ENCODE data around the gene TMEM184C. TPM values are rescaled to one million over a fixed set of nuclear protein-coding genes. Genes with fewer than 3 reads are reported as not detected.

Gene TMEM184C
- total RNA-seq, 4 donors from 2014 or later, result 14.7 to 73.3 (median 51.3) TPM

GRCh38 chr4:147651563-147651962 lies 34.4 kb downstream of the TMEM184C start:
- H3K4me3 ChIP-seq, result no peak overlapping the region
- H3K27me3 ChIP-seq, result no peaks in the 10 kb centered on the region
- H3K4me1 ChIP-seq, result no peaks in the 10 kb centered on the region
- no peak overlapping the region for H3K27ac ChIP-seq
- intact Hi-C loops (cut with DNase I; ENCODE audit: low total_unique reads), result no loop called here
- no peak for TF ChIP-seq POLR2A (IDR thresholded peaks at IDR 0.05)
- no peak for TF ChIP-seq CTCF (IDR thresholded peaks at IDR 0.05)
- H3K9me3 ChIP-seq, result no peaks in the 10 kb centered on the region
- H3K36me3 ChIP-seq, result no peaks in the 10 kb centered on the region
- no peak for DNase-seq

- DNase-seq, result no peak
- H3K4me3 ChIP-seq, result no peak overlapping the region
- H3K36me3 ChIP-seq, result no peaks in the 10 kb centered on the region
- H3K4me1 ChIP-seq, result no peaks in the 10 kb centered on the region
- no peaks in the 10 kb centered on the region for H3K9me3 ChIP-seq
- intact Hi-C loops (cut with DNase I; ENCODE audit: low total_unique reads), result no loop called here
- TF ChIP-seq CTCF (IDR thresholded peaks at IDR 0.05), result no peak
- TF ChIP-seq POLR2A (IDR thresholded peaks at IDR 0.05), result no peak
- H3K27ac ChIP-seq, result no peak overlapping the region
- no peaks in the 10 kb centered on the region for H3K27me3 ChIP-seq
Measured at GRCh38 chr4:147655639-147656038, 38.4 kb downstream of the TMEM184C start.

GRCh38 chr4:147658501-147658900 lies 41.3 kb downstream of the TMEM184C start:
- no peaks in the 10 kb centered on the region for H3K27me3 ChIP-seq
- H3K36me3 ChIP-seq, result no peaks in the 10 kb centered on the region
- TF ChIP-seq POLR2A (IDR thresholded peaks at IDR 0.05) (no peak), CTCF (IDR thresholded peaks at IDR 0.05) (no peak)
- H3K9me3 ChIP-seq, result no peaks in the 10 kb centered on the region
- intact Hi-C loops (cut with DNase I; ENCODE audit: low total_unique reads), result no loop called here
- H3K27ac ChIP-seq, result no peak overlapping the region
- no peaks in the 10 kb centered on the region for H3K4me1 ChIP-seq
- no peak overlapping the region for H3K4me3 ChIP-seq
- no peak for DNase-seq

GRCh38 chr4:147674073-147674472 lies 56.9 kb downstream of the TMEM184C start:
- no peak overlapping the region for H3K27ac ChIP-seq
- H3K4me3 ChIP-seq, result no peak overlapping the region
- H3K4me1 ChIP-seq, result no peaks in the 10 kb centered on the region
- H3K9me3 ChIP-seq, result no peaks in the 10 kb centered on the region
- DNase-seq, result no peak
- intact Hi-C loops (cut with DNase I; ENCODE audit: low total_unique reads), result no loop called here
- TF ChIP-seq POLR2A (IDR thresholded peaks at IDR 0.05) (no peak), CTCF (IDR thresholded peaks at IDR 0.05) (no peak)
- no peaks in the 10 kb centered on the region for H3K36me3 ChIP-seq
- H3K27me3 ChIP-seq, result no peaks in the 10 kb centered on the region

GRCh38 chr4:147674496-147674895 lies 57.3 kb downstream of the TMEM184C start:
- no peaks in the 10 kb centered on the region for H3K4me1 ChIP-seq
- no peak overlapping the region for H3K27ac ChIP-seq
- H3K4me3 ChIP-seq, result no peak overlapping the region
- TF ChIP-seq CTCF (IDR thresholded peaks at IDR 0.05), result no peak
- no peak for TF ChIP-seq POLR2A (IDR thresholded peaks at IDR 0.05)
- intact Hi-C loops (cut with DNase I; ENCODE audit: low total_unique reads), result no loop called here
- H3K36me3 ChIP-seq, result no peaks in the 10 kb centered on the region
- DNase-seq, result no peak
- H3K9me3 ChIP-seq, result no peaks in the 10 kb centered on the region
- H3K27me3 ChIP-seq, result no peaks in the 10 kb centered on the region
